ENCODE data around the gene PLCB3. TPM values are rescaled to one million over a fixed set of nuclear protein-coding genes. Genes with fewer than 3 reads are reported as not detected.

The PLCB3 gene
- total RNA-seq, 6 experiments from 2014 or later = 5.4 to 8.0 (median 6.7) TPM

DNA sequence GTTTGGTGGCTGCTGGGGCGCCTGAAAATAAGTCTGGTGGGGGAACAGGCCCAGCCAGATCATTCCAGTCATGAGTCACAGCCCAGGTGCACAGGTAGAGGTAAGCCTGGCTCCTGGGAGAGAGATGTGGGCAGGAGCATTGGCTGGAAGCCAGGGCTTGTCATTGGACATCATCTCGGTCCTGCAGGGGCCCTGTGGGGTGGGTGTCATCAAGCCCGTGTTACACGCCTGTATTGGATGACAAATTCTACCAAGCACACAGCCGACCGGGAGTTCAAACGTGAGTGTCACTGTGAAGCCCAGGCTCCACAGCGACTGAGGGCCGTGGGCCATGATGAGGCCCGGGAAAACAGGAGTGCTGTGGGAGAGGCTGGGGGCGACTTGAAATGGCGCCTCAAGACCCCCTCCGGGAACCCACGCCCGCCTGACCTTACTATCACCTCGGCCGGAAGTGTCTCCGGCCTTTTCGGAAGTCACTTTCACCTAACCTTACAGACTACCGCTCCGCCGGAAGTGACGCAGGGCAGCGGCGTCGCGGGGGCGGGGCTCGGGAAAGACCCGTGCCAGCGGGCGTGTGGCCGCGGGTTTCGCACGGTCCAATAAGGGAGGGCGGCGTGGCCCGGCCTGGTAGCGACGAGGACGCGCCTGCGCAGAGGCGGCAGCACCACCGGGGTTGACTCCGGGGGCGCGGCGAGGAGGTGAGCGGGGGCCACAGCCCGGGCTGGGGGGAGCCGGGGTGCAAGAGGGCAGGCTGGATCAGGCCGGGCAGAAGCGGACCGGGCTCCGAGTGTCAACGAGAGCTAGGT, 10.7 kb upstream of the PLCB3 start, which contains the start of gene FKBP2:
FKBP2 (plus strand) TSS at position 661 of the 806 bp plus-strand sequence. CDS start 1,293 bp downstream, outside the sequence.
- no peaks in the 10 kb centered on the region for H3K9me3 ChIP-seq
- H3K36me3 ChIP-seq = peaks cover 0 to 5% (median 2%) of the 10 kb centered on the region in 4 donors
- H3K4me3 ChIP-seq = peak within 1 kb of the TSS; percentile 93 to 98 (median 98)
- TF ChIP-seq CTCF (IDR thresholded peaks at IDR 0.05) (no peak), POLR2A (IDR thresholded peaks at IDR 0.05) (peak; percentile 96)
- peaks cover 0 to 36% (median 12%) of the 10 kb centered on the region in 4 donors for H3K4me1 ChIP-seq
- intact Hi-C loops (cut with DNase I) = no loop called here
- peak; percentile 54 to 73 (median 68) for ATAC-seq
- DNase-seq = peak; percentile 98 to 99 (median 99)
- 1% methylated on average over 19 of the region's 58 CpGs for WGBS (ENCODE audit: insufficient coverage, low coverage, low lambda C conversion rate, missing lambda C conversion rate)
- H3K27me3 ChIP-seq = no peaks in the 10 kb centered on the region
- H3K27ac ChIP-seq = peak within 1 kb of the TSS; percentile 96 to 98 (median 97)

DNA sequence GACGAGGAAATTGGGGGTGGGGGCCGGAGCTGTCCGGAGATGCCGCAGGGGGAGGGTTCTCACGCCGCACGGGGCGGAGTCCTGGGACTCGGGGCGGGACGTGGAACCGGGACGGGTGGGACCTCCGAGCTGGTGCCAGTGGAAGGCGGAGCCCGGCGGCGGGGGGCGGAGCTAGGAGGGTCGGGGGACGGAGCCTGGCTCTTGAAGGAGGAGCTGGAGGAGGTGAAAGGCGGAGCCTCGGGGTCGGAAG, 10.2 kb upstream of the PLCB3 start:
- Histone ChIP-seq H3K4me3 (peak overlapping the region; percentile 93 to 98 (median 98)), H3K27ac (peak overlapping the region; percentile 96 to 98 (median 97)), H3K4me1 (peaks cover 0 to 36% (median 12%) of the 10 kb centered on the region in 4 donors), H3K9me3 (no peaks in the 10 kb centered on the region), H3K27me3 (no peaks in the 10 kb centered on the region), H3K36me3 (peaks cover 0 to 5% (median 2%) of the 10 kb centered on the region in 4 donors)
- DNase-seq = peak in 2 of 3 donors; percentile 100
- intact Hi-C loops (cut with DNase I) = no loop called here
- TF ChIP-seq CTCF (IDR thresholded peaks at IDR 0.05) (no peak), POLR2A (IDR thresholded peaks at IDR 0.05) (no peak)
- WGBS (ENCODE audit: insufficient coverage, low coverage, low lambda C conversion rate, missing lambda C conversion rate) = 0% methylated on average over 17 of the region's 24 CpGs
- ATAC-seq = peak; percentile 76 to 90 (median 84)

GRCh38 chr11:64241491-64242374, 9.6 kb upstream of the PLCB3 start:
- Histone ChIP-seq H3K4me3 (peak overlapping the region; percentile 93 to 98 (median 98)), H3K9me3 (no peaks in the 10 kb centered on the region), H3K4me1 (peaks cover 0 to 36% (median 12%) of the 10 kb centered on the region in 4 donors), H3K27me3 (no peaks in the 10 kb centered on the region), H3K36me3 (peaks cover 0 to 5% (median 2%) of the 10 kb centered on the region in 4 donors), H3K27ac (peak overlapping the region; percentile 60 to 97 (median 90))
- TF ChIP-seq CTCF (IDR thresholded peaks at IDR 0.05) (no peak), POLR2A (IDR thresholded peaks at IDR 0.05) (peak; percentile 39)
- ATAC-seq (peak; percentile 1 to 6 (median 4)), DNase-seq (peak in 2 of 3 donors; percentile 80 to 100)
- intact Hi-C loops (cut with DNase I) = no loop called here
- 0% methylated on average over 16 of the region's 63 CpGs for WGBS (ENCODE audit: insufficient coverage, low coverage, low lambda C conversion rate, missing lambda C conversion rate)

GRCh38 chr11:64243236-64243854, 8.0 kb upstream of the PLCB3 start:
- Histone ChIP-seq H3K27ac (no peak overlapping the region), H3K4me1 (peaks cover 0 to 28% (median 10%) of the 10 kb centered on the region in 4 donors), H3K36me3 (peaks cover 0 to 5% (median 2%) of the 10 kb centered on the region in 4 donors), H3K4me3 (no peak overlapping the region), H3K27me3 (no peaks in the 10 kb centered on the region), H3K9me3 (no peaks in the 10 kb centered on the region)
- 80% methylated on average over 1 of the region's 8 CpGs for WGBS (ENCODE audit: insufficient coverage, low coverage, low lambda C conversion rate, missing lambda C conversion rate)
- no peak for TF ChIP-seq POLR2A (IDR thresholded peaks at IDR 0.05)
- TF ChIP-seq CTCF (IDR thresholded peaks at IDR 0.05) = no peak
- intact Hi-C loops (cut with DNase I) = no loop called here
- no peak for ATAC-seq
- no peak for DNase-seq

Measured in right lobe of liver (tissue), 6 donors.